H1 (cell line): ENCODE results near the gene MICOS13. TPM values are rescaled to one million over a fixed set of nuclear protein-coding genes. Genes with fewer than 3 reads are reported as not detected.

ENCODE experiments used
- CHD7 ChIP-seq: fragments of 300-600 bp; sonication (generic); IDR thresholded peaks from 2 replicates; pipeline ENCODE4 v1.7.1; 2012; ENCODE audit warnings: low read length, moderate library complexity, mild to moderate bottlenecking, inconsistent platforms; ENCODE audit not compliant: insufficient replicate concordance
- KDM1A ChIP-seq: fragments of 200-600, 300-600 bp; sonication (generic); IDR thresholded peaks from 2 replicates; pipeline ENCODE4 v1.7.1; 2016; ENCODE audit warnings: mild to moderate bottlenecking, low read length, borderline replicate concordance
- polyA plus RNA-seq, 7 experiments: library from polyadenylated mRNA; depleted of rRNA in 3 of 7; stranded (reverse) in 5 of 7; unstranded in 2 of 7; fragments of >200 nt in 5 of 7; fragments of 200-250 nt in 2 of 7; gene quantifications; 1 replicate in 5 of 7; 2 replicates in 1 of 7; 4 replicates in 1 of 7; pipeline versions ENCODE4 v1.2.1 to v1.2.3, GENCODE V29; 2011 to 2013; ENCODE audit warnings: missing spikeins in 2 of 7, mixed read lengths in 2 of 7
- total RNA-seq: library from RNA; stranded (reverse); fragmentation: NEBNext Ultra II Directional; extraction: Animal tissue kit (Norgen Biotek cat#: 25700); gene quantifications from 2 replicates; pipeline ENCODE4 v1.2.1, GENCODE V29; 2021

MICOS13 gene
- total and polyA plus RNA-seq, 2 of the 8 experiments (the other 6 are each of a cell fraction or from before 2014, with no cell fraction given) = 17.3 to 36.1 TPM

GRCh38 chr19:5642204-5642603 lies 38.1 kb downstream of the MICOS13 start (continued):
- TF ChIP-seq CHD7 (no peak), KDM1A (no peak)
